Neural cell (in vitro differentiated cells): Measurements from ENCODE around the gene ATP2C2. TPM values are rescaled to one million over a fixed set of nuclear protein-coding genes. Genes with fewer than 3 reads are reported as not detected.

Experiments
- H2AFZ ChIP-seq: fragments of 200-600, 300-800 bp; sonication (generic), shearing (Covaris generic); 2 replicates; pipeline ENCODE4 v1.6.0; 2014; ENCODE audit warnings: low read depth, mild to moderate bottlenecking, antibody characterized with exemption, low read length, moderate library complexity
- H3F3A ChIP-seq: fragments of 200-600 bp; shearing (Covaris generic); 2 replicates; pipeline ENCODE4 v1.6.1; 2016; ENCODE audit warnings: mild to moderate bottlenecking, moderate library complexity, mixed read lengths, antibody characterized with exemption, low read length; ENCODE audit not compliant: insufficient read depth, poor library complexity, severe bottlenecking
- H3K27ac ChIP-seq: fragments of 200-600, 300-800 bp; sonication (generic), shearing (Covaris generic); 2 replicates; pipeline ENCODE4 v1.5.1; 2014; ENCODE audit warnings: mild to moderate bottlenecking, low read length, moderate library complexity
- H3K27me3 ChIP-seq: fragments of 300-800, 200-600 bp; sonication (generic), shearing (Covaris generic); 2 replicates; pipeline ENCODE4 v1.6.0; 2014; ENCODE audit warnings: mild to moderate bottlenecking, low read depth, low read length, moderate library complexity; ENCODE audit not compliant: insufficient read depth
- H3K36me3 ChIP-seq: fragments of 300-800, 200-600 bp; sonication (generic), shearing (Covaris generic); 2 replicates; pipeline ENCODE4 v1.5.1; 2014; ENCODE audit warnings: mild to moderate bottlenecking, antibody characterized with exemption, low read length, moderate library complexity; ENCODE audit not compliant: insufficient read depth
- H3K4me2 ChIP-seq: fragments of 300-800, 200-600 bp; sonication (generic), shearing (Covaris generic); 2 replicates; pipeline ENCODE4 v1.6.0; 2014; ENCODE audit warnings: mild to moderate bottlenecking, low read length
- H3K4me3 ChIP-seq: fragments of 300-800, 200-600 bp; sonication (generic), shearing (Covaris generic); 2 replicates; pipeline ENCODE4 v1.5.1; 2014; ENCODE audit warnings: mild to moderate bottlenecking, low read length, moderate library complexity
- H3K79me2 ChIP-seq: fragments of 200-600 bp; shearing (Covaris generic); replicated peaks from 2 replicates; pipeline ENCODE4 v1.6.0; 2014; ENCODE audit warnings: mild to moderate bottlenecking, low read length, moderate library complexity; ENCODE audit not compliant: insufficient read depth
- H3K9ac ChIP-seq: fragments of 300-800, 200-600 bp; sonication (generic), shearing (Covaris generic); 2 replicates; pipeline ENCODE4 v1.6.1; 2016; ENCODE audit warnings: mild to moderate bottlenecking, low read length, mixed read lengths
- H3K9me2 ChIP-seq: fragments of 200-600 bp; shearing (Covaris generic); 2 replicates; pipeline ENCODE4 v1.6.1; 2016; ENCODE audit warnings: mild to moderate bottlenecking, low read length, mixed read lengths; ENCODE audit not compliant: insufficient read depth
- H3K9me3 ChIP-seq: fragments of 200-600, 300-800 bp; sonication (generic), shearing (Covaris generic); 2 replicates; pipeline ENCODE4 v1.6.1; 2016; ENCODE audit warnings: mild to moderate bottlenecking, mixed run types, low read length, moderate library complexity, mixed read lengths
- H4K20me1 ChIP-seq: fragments of 200-600 bp; shearing (Covaris generic); 2 replicates; pipeline ENCODE4 v1.6.1; 2016; ENCODE audit warnings: mild to moderate bottlenecking, mixed run types; ENCODE audit not compliant: insufficient read depth
- EP300 ChIP-seq: fragments of 450-650 bp; conservative IDR thresholded peaks from 2 replicates; pipeline ENCODE4 v1.6.1; 2014; ENCODE audit warnings: antibody characterized with exemption, mild to moderate bottlenecking, moderate library complexity; ENCODE audit not compliant: poor library complexity, severe bottlenecking
- EZH2 ChIP-seq: fragments of 200-600, 300-800 bp; shearing (Covaris generic), sonication (generic); IDR thresholded peaks from 2 replicates; pipeline ENCODE4 v1.6.1; 2014; ENCODE audit warnings: antibody characterized with exemption, low read length, borderline replicate concordance, mild to moderate bottlenecking; ENCODE audit not compliant: insufficient read depth, poor library complexity, severe bottlenecking
- MXI1 ChIP-seq: fragments of 450-650 bp; conservative IDR thresholded peaks from 2 replicates; pipeline ENCODE4 v1.6.1; 2014; ENCODE audit warnings: antibody characterized with exemption, mild to moderate bottlenecking; ENCODE audit not compliant: poor library complexity, severe bottlenecking
- POLR2AphosphoS5 ChIP-seq: IDR thresholded peaks from 2 replicates; pipeline ENCODE4 v1.6.1; 2012
- RAD21 ChIP-seq: fragments of 450-650 bp; conservative IDR thresholded peaks from 2 replicates; pipeline ENCODE4 v1.6.1; 2014; ENCODE audit warnings: antibody characterized with exemption, mild to moderate bottlenecking, moderate library complexity
- SMC3 ChIP-seq: fragments of 450-650 bp; conservative IDR thresholded peaks from 2 replicates; pipeline ENCODE4 v1.6.1; 2014; ENCODE audit warnings: antibody characterized with exemption, mild to moderate bottlenecking, moderate library complexity; ENCODE audit not compliant: poor library complexity
- TAF1 ChIP-seq: IDR thresholded peaks from 2 replicates; pipeline ENCODE4 v1.6.1; 2012; ENCODE audit warnings: low read depth
- polyA plus RNA-seq: library from polyadenylated mRNA; depleted of rRNA; stranded (reverse); fragments of >200 nt; gene quantifications from 2 replicates; pipeline ENCODE4 v1.2.3, GENCODE V29; 2014
- TF ChIP-seq, protein P1 (sequence below): IDR thresholded peaks from 2 replicates; pipeline ENCODE4 v1.6.1; 2012; ENCODE audit warnings: borderline replicate concordance
- TF ChIP-seq, protein P2 (sequence below): fragments of 450-650 bp; IDR thresholded peaks from 2 replicates; pipeline ENCODE4 v1.5.1; 2014; ENCODE audit warnings: antibody characterized with exemption, mild to moderate bottlenecking, moderate library complexity; ENCODE audit not compliant: poor library complexity, severe bottlenecking

Gene ATP2C2
- polyA plus RNA-seq, 1 donor from 2014 or later, result not detected

DNA sequence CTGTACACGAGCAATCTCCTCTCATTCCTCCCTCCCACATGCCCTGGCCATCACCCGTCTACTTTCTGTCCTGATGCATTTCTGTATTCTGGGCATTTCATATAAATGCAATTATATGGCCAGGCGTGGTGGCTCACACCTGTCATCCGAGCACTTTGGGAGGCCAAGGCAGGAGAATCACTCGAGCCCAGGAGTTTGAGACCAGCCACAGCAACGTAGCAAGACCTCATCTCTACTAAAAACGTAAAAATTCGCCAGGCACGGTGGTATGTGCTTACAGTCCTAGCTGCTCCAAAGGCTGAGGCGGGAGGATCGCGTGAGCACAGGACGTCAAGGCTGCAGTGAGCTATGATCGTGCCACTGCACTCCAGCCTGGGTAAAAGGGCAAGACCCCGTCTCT lies 131.3 kb downstream of the ATP2C2 start:
- Histone ChIP-seq H3K79me2 (peaks cover 13% of the 10 kb centered on the region), H3F3A (no peaks in the 10 kb centered on the region), H3K27ac (no peak overlapping the region), H3K4me2 (no peak overlapping the region), H3K9ac (no peak overlapping the region), H3K9me3 (no peaks in the 10 kb centered on the region), H2AFZ (no peak overlapping the region), H3K27me3 (no peaks in the 10 kb centered on the region), H3K4me3 (no peak overlapping the region), H4K20me1 (no peaks in the 10 kb centered on the region), H3K36me3 (peaks cover 6% of the 10 kb centered on the region), H3K9me2 (no peaks in the 10 kb centered on the region)
- TF ChIP-seq TAF1 (no peak), RAD21 (no peak), MXI1 (no peak), EP300 (no peak), POLR2AphosphoS5 (no peak), EZH2 (no peak), SMC3 (no peak)
- TF ChIP-seq, protein P1, sequence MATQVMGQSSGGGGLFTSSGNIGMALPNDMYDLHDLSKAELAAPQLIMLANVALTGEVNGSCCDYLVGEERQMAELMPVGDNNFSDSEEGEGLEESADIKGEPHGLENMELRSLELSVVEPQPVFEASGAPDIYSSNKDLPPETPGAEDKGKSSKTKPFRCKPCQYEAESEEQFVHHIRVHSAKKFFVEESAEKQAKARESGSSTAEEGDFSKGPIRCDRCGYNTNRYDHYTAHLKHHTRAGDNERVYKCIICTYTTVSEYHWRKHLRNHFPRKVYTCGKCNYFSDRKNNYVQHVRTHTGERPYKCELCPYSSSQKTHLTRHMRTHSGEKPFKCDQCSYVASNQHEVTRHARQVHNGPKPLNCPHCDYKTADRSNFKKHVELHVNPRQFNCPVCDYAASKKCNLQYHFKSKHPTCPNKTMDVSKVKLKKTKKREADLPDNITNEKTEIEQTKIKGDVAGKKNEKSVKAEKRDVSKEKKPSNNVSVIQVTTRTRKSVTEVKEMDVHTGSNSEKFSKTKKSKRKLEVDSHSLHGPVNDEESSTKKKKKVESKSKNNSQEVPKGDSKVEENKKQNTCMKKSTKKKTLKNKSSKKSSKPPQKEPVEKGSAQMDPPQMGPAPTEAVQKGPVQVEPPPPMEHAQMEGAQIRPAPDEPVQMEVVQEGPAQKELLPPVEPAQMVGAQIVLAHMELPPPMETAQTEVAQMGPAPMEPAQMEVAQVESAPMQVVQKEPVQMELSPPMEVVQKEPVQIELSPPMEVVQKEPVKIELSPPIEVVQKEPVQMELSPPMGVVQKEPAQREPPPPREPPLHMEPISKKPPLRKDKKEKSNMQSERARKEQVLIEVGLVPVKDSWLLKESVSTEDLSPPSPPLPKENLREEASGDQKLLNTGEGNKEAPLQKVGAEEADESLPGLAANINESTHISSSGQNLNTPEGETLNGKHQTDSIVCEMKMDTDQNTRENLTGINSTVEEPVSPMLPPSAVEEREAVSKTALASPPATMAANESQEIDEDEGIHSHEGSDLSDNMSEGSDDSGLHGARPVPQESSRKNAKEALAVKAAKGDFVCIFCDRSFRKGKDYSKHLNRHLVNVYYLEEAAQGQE, result no peak
- TF ChIP-seq, protein P2, sequence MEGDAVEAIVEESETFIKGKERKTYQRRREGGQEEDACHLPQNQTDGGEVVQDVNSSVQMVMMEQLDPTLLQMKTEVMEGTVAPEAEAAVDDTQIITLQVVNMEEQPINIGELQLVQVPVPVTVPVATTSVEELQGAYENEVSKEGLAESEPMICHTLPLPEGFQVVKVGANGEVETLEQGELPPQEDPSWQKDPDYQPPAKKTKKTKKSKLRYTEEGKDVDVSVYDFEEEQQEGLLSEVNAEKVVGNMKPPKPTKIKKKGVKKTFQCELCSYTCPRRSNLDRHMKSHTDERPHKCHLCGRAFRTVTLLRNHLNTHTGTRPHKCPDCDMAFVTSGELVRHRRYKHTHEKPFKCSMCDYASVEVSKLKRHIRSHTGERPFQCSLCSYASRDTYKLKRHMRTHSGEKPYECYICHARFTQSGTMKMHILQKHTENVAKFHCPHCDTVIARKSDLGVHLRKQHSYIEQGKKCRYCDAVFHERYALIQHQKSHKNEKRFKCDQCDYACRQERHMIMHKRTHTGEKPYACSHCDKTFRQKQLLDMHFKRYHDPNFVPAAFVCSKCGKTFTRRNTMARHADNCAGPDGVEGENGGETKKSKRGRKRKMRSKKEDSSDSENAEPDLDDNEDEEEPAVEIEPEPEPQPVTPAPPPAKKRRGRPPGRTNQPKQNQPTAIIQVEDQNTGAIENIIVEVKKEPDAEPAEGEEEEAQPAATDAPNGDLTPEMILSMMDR, result no peak

DNA sequence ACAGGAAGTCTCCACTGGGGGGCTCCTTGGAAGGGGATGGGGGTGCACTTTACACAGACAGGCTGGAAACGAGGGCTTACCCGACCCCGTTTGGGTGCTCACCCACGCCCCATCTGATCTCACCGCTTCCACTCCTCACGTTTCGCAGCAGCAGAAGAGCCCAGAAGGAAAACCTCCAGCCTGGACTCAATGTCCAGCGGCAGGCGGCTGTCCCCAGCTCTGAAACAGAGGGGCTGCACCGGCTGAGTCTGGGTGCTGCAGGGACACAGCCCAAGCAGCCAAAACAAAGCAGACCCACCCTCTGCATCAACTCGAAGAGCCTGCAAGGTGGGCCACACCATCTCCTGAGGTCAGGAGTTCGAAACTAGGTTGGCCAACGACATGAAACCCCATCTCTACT lies 132.2 kb downstream of the ATP2C2 start:
- H3K36me3 ChIP-seq, result no peaks in the 10 kb centered on the region
- peaks cover 13% of the 10 kb centered on the region for H3K79me2 ChIP-seq
- TF ChIP-seq MXI1 (no peak), POLR2AphosphoS5 (no peak), RAD21 (no peak), EZH2 (no peak), EP300 (no peak), TAF1 (no peak), SMC3 (no peak)
- TF ChIP-seq, protein P2, result no peak
- TF ChIP-seq, protein P1, result no peak
- no peaks in the 10 kb centered on the region for H3F3A ChIP-seq
- no peak overlapping the region for H3K4me2 ChIP-seq
- H3K9me3 ChIP-seq, result no peaks in the 10 kb centered on the region
- H3K27me3 ChIP-seq, result no peaks in the 10 kb centered on the region
- H3K9me2 ChIP-seq, result no peaks in the 10 kb centered on the region
- no peak overlapping the region for H3K9ac ChIP-seq
- H3K27ac ChIP-seq, result no peak overlapping the region
- no peaks in the 10 kb centered on the region for H4K20me1 ChIP-seq
- no peak overlapping the region for H3K4me3 ChIP-seq
- H2AFZ ChIP-seq, result no peak overlapping the region
